ENCODE results near the gene ANLN.

ANLN gene

GRCh38 chr7:36408589-36408988, 18.9 kb downstream of the ANLN start:
- TF ChIP-seq CTCF (IDR thresholded peaks at IDR 0.05; ENCODE audit: low read depth, low read length, missing control alignments): no peak
- H3K4me3 ChIP-seq (ENCODE audit: low read depth, low read length): no peak overlapping the region
- no peak for DNase-seq (ENCODE audit: low read depth)

- H3K4me3 ChIP-seq (ENCODE audit: low read depth, low read length): no peak overlapping the region
- no peak for DNase-seq (ENCODE audit: low read depth)
- no peak for TF ChIP-seq CTCF (IDR thresholded peaks at IDR 0.05; ENCODE audit: low read depth, low read length, missing control alignments)
Observed at GRCh38 chr7:36409180-36409579, 19.5 kb downstream of the ANLN start.

DNA sequence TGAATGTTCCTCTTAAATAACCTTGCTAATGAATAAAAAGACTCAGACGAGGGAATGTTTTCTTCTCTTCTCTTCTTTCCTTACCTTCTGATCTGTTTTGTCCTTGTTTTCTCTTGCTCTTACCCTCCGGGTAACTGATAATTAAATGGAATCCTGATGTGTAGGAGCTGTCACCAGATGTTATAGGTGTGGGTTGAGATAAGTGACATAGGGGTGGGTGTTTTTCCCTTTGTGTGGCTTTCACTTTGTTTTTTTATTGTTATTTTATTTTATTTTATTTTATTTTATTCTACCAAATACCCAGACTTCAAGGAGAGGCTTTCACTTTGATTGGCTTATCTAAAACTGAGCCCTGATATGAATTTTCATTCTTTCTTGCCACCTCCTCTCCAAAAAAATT, 25.5 kb downstream of the ANLN start:
- no peak for TF ChIP-seq CTCF (IDR thresholded peaks at IDR 0.05; ENCODE audit: low read depth, low read length, missing control alignments)
- no peak for DNase-seq (ENCODE audit: low read depth)
- H3K4me3 ChIP-seq (ENCODE audit: low read depth, low read length): no peak overlapping the region

GRCh38 chr7:36416251-36416650, 26.6 kb downstream of the ANLN start:
- H3K4me3 ChIP-seq (ENCODE audit: low read depth, low read length): no peak overlapping the region
- DNase-seq (ENCODE audit: low read depth): no peak
- no peak for TF ChIP-seq CTCF (IDR thresholded peaks at IDR 0.05; ENCODE audit: low read depth, low read length, missing control alignments)

DNA sequence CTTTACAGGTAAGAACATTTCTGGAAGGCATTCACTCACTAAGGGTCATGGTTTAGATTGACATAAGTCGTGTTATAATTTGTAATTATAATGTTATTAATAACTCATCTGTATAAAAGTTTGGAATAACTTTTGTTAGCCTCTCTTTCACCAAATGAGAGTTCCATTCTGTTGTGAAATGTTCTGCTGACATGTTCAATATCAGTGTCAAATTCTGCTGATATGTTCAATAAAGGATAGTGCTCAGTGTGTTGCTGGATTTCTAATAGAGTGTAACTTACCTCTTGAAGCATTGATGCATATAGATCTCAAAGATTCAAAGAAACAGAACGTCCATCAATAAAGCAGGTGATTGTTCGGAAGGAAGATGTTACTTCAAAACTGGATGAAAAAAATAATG, 30.6 kb downstream of the ANLN start:
- TF ChIP-seq CTCF (IDR thresholded peaks at IDR 0.05; ENCODE audit: low read depth, low read length, missing control alignments): no peak
- no peak for DNase-seq (ENCODE audit: low read depth)
- no peak overlapping the region for H3K4me3 ChIP-seq (ENCODE audit: low read depth, low read length)

GRCh38 chr7:36422072-36422471, 32.4 kb downstream of the ANLN start:
- DNase-seq (ENCODE audit: low read depth): no peak
- H3K4me3 ChIP-seq (ENCODE audit: low read depth, low read length): no peak overlapping the region
- TF ChIP-seq CTCF (IDR thresholded peaks at IDR 0.05; ENCODE audit: low read depth, low read length, missing control alignments): no peak

GRCh38 chr7:36423633-36424032, 34.0 kb downstream of the ANLN start:
- no peak overlapping the region for H3K4me3 ChIP-seq (ENCODE audit: low read depth, low read length)
- no peak for DNase-seq (ENCODE audit: low read depth)
- TF ChIP-seq CTCF (IDR thresholded peaks at IDR 0.05; ENCODE audit: low read depth, low read length, missing control alignments): no peak
